GM21447 (cell line): ENCODE measurements around the gene TENM4.

Experiments used
- ATAC-seq: cut with Tn5 transposase; IDR thresholded peaks from one replicate; pipeline ENCODE4 v1.9.1; 2021; ENCODE audit not compliant: unreplicated experiment

The TENM4 gene

GRCh38 chr11:78656327-78656726 is 784.5 kb downstream of the TENM4 start:
- no peak for ATAC-seq

DNA sequence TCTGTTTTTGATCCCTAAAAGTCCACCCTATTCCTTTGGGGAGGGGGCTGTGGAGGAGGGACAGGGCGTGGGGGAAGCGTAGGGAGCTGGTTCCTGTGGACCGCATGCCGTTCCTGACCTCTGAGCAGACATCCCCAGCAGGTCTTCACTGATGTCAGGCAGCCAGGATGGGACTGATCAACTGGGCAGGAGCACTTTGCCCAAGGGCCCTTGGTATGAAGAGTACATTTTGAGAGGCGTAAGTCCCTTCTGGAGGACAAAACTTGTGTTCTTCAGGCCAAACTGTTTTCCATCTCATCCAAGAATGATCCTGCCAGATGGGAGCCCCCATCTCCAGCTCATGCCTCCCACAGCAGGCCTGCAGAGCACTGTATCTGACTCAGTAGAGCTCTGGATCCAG is 785.3 kb downstream of the TENM4 start:
- no peak for ATAC-seq

DNA sequence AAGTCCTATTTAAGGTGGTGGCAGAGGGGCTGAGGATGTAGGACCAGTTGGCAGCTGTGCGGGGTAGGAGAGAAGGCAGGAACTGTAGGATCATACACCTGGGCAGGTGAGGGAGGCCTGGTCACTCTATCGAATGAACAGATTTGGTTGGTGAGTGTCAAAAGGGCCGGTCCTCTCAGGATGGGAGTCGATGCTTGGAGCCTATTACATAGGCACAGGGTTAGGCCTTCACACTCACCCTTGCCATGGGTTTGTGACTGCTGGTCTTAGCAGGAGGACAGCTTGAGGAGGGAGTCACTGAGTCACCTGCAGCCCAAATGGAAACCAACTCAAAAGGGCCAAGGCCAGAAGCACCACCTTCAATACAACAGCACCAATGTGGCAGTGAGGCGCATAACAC is 786.0 kb downstream of the TENM4 start:
- ATAC-seq = no peak

DNA sequence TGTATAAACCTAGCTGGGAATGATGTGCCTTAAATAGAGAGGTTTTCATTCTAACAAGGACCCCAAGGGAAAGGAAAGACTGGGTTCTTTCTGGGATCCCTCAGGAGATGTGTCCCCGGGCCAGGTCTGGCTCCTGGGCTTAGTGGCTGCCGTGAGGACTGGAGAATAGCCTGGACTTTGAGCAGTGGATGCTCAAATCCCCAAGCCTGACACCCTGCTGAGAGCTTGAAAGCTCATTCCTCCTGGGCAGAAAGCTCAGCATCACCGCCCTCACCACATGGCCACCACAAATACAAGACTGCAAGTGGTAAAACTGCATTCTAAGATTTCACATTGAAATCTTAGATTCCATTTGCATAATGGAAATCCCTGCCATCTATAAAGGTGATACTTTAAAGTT is 786.8 kb downstream of the TENM4 start:
- ATAC-seq = no peak

DNA sequence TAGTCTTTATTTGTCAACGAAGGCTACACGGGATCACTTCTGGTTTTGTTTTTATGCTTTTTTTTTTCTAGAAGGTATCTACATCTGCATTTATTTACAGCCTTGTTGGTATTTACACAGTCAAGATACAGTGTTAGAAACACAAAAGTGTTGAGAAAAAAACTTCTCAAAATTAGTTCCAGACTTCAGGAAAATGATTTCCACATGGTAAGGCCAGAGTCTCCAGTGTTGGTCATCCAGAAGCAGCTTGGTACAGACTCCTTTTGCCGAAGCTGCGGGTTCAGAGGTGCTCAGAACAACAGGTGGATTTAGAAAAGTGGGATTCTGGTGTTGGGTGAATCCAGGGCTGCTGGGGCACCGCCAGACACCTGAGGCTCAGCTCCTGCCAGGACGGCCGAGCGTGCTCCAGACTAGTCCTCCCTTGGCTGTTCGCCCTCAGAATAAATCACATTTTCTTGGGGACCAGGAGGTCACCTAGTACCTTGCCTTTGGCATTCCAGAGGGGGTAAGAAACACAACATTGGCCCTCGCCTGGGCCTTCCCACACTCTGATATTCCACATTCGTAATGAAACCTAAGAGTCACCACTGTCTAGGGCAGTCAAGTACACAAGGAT is 787.4 kb downstream of the TENM4 start:
- ATAC-seq = no peak

DNA sequence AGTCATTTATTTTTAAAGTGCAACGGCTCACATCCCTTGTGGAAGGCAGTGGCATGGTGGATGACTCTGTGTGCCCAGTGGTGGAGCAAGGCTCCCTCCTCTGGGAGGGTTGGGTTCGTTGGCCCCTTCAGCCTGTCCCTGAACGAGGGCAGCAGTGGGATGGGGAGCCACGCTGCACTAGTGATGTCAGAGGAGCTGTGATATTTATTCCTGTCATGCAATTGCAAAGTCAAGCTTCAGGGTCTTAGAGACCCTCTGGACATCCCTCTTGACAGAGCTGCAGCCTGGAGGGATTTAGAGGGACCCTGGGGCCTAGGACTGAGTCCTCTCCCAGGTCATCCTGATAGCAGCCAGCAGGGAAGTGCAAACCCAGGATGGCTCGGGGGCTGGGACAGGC is 788.0 kb downstream of the TENM4 start:
- no peak for ATAC-seq

- no peak for ATAC-seq
These were observed 788.6 kb downstream of the TENM4 start for GRCh38 chr11:78651923-78652842.

DNA sequence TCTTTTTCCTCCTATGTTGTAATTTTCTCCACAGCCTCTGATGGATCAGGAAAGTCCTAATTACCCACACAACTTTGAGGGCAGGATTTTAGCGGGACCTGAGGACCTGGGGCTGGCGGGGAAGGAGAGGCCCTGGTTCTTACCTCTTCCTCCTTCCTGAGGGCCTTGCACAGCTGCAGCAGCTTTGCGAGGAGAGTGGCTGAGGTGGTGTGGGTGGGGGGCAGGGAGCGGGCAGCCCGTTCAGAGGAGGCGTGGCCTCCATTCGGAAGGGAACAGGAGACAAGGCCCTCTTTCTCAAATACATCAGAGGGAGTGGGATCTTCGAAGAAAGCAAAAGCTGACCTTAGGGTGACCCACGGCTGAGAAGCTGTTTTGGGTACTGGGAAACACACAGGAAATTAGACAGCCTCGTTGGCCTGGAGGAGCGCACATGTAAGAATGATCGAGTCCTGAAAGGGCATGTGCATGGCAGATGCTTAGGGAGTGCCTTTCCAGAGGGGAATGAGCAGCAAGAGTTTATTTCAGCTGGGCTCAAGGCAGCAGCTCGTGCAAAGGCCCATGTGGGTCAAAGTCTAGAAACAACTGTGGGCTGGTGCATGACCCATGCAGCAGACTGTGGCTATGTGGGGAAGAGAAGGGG is 789.6 kb downstream of the TENM4 start:
- ATAC-seq = no peak

- no peak for ATAC-seq
These were observed 791.2 kb downstream of the TENM4 start for GRCh38 chr11:78649361-78650215.

DNA sequence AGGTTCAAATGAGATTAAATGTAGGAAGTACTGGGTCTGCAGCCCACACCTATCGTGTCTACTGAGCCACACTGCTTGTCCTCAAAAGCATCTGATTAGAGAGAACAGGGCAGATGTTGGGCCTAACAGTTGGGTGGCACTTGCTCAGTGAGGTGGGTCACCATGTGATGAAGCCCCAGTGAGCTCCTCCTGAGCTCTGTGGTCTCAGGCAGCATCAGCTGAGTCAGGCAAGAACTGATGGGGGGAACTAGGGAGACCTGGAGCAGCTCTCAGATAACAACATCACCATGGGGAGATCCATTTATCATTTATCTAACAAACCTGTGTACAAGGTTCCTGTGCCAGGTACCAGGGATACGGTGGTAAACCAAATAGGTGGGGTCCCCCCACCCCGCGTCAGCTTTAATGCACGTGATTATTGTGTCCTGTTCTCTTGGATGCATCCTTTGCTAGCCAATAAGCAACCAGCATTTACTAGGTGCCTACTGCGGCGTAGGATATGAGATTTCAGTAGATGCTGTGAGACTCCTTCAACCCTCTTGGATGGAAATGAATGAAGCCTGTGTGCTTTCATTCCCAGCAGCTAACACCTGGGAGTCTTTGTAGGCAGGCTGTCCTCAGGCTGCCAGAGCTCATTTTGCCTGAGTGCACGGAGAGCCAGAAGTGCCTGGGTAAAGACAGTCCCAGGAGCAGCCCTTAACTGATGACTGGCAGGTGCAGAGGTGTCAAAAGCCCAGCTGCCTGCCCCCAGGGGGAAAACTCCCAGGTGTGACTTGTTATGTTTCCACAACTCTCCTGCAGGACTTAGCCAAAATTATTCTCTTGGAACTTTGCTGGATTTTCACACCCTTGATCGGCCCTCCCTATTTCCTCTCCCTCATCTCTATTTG is 792.6 kb downstream of the TENM4 start:
- ATAC-seq = no peak

DNA sequence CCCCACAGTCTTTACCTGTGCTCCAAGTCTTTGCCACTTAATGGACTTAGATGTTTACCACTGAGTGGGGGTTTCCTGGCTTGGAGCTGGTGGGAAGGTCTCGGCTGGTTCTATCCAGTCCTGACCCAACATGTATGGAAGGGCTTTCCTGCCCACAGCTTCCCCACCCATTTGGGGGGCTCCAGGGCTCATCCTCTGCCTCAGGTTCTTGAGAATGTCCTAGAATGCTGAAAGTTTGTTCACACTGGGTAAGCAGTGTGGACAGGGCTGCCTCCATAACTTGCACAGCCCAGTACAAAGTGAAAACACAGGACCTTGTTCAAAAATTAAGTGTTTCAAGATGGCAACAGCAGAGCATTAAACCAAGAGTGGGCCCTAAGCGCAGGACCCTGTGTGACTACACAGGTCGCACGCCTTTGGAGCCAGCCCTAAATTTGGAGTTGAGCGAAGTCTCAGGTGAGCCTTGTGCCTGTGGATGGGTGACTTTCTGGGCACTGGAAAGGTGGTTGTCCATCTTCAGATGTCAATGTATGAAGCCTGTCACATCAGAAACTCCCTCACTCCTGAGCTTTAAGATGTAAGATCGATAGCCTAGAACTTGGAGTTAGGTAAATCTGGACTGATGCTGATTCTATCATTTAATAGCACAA is 793.4 kb downstream of the TENM4 start:
- ATAC-seq = no peak

- no peak for ATAC-seq
These were observed 794.2 kb downstream of the TENM4 start for GRCh38 chr11:78646564-78647185.

- ATAC-seq = peak; percentile 75
These were observed 795.3 kb downstream of the TENM4 start for GRCh38 chr11:78645226-78646202.

- no peak for ATAC-seq
These were observed 797.2 kb downstream of the TENM4 start for GRCh38 chr11:78643676-78644056.

GRCh38 chr11:78642979-78643675 is 797.7 kb downstream of the TENM4 start:
- ATAC-seq = no peak

- ATAC-seq = no peak
These were observed 799.3 kb downstream of the TENM4 start for GRCh38 chr11:78641541-78641940.

DNA sequence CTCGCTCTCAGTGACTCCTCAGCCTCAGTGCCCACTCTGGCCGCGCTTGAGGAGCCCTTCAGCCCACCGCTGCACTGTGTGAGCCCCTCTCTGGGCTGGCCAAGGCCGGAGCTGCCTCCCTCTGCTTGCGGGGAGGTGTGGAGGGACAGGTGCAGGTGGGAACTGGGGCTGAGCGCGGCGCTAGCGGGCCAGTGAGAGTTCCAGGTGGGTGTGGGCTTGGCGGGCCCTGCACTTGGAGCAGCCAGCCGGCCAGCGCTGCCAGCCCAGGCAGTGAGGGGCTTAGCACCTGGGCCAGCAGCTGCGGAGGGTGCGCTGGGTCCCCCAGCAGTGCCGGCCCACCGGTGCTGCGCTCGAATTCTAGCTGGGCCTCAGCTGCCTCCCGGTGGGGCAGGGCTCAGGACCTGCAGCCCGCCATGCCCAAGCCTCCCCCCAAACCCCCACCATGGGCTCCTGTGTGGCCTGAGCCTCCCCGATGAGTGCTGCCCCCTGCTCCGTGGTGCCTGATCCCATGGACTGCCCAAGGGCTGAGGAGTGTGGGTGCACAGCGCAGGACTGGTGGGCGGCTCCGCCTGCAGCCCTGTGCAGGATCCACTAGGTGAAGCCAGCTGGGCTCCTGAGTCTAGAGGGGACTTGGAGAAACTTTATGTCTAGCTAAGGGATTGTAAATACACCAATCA is 802.0 kb downstream of the TENM4 start:
- ATAC-seq = no peak
